Astrocyte of the spinal cord (primary cell): Measurements from ENCODE around the gene FAM107A.

Experiments used
- DNase-seq: peaks from one replicate; pipeline ENCODE4 v3.0.0; 2011; ENCODE audit warnings: low read depth, low spot score
- H3K4me3 ChIP-seq: 2 replicates; pipeline ENCODE4 v1.5.1; 2011; ENCODE audit warnings: low read depth, mild to moderate bottlenecking, low read length, moderate library complexity
- CTCF ChIP-seq: IDR thresholded peaks from 2 replicates; pipeline ENCODE4 v1.5.1; 2012; ENCODE audit warnings: low read depth, mild to moderate bottlenecking, low read length, inconsistent platforms
- in situ Hi-C: cut with HindIII; loops from 2 replicates; pipeline ENCODE4 v1.10.0; 2017; ENCODE audit warnings: low sequenced_read_pairs

The FAM107A gene

GRCh38 chr3:58521917-58522631 is 55.1 kb downstream of the FAM107A start:
- DNase-seq = no peak
- in situ Hi-C loops = no loop called here
- no peak overlapping the region for H3K4me3 ChIP-seq
- TF ChIP-seq CTCF = no peak

GRCh38 chr3:58521336-58521670 is 55.9 kb downstream of the FAM107A start:
- no peak for DNase-seq
- in situ Hi-C loops = no loop called here

GRCh38 chr3:58520403-58521335 is 56.5 kb downstream of the FAM107A start:
- in situ Hi-C loops = no loop called here
- DNase-seq = no peak
- no peak for TF ChIP-seq CTCF
- H3K4me3 ChIP-seq = no peak overlapping the region

More at GRCh38 chr3:58521336-58521670, 55.9 kb downstream of the FAM107A start:
- no peak for TF ChIP-seq CTCF
- no peak overlapping the region for H3K4me3 ChIP-seq

- TF ChIP-seq CTCF = no peak
- in situ Hi-C loops = no loop called here
- DNase-seq = no peak
- no peak overlapping the region for H3K4me3 ChIP-seq
These were observed 57.4 kb downstream of the FAM107A start for GRCh38 chr3:58519668-58520402.

GRCh38 chr3:58518291-58518789 is 58.9 kb downstream of the FAM107A start:
- DNase-seq = no peak
- no peak for TF ChIP-seq CTCF
- H3K4me3 ChIP-seq = no peak overlapping the region
- in situ Hi-C loops = no loop called here

GRCh38 chr3:58514405-58514804 is 62.8 kb downstream of the FAM107A start:
- no peak overlapping the region for H3K4me3 ChIP-seq
- DNase-seq = no peak
- TF ChIP-seq CTCF = no peak
- in situ Hi-C loops = no loop called here
